PC-9 (cell line): ENCODE results near the gene CNTLN.

Source experiments
- CTCF ChIP-seq: fragments of 200-600 bp; sonication (generic); conservative IDR thresholded peaks from 2 replicates; pipeline ENCODE4 v1.6.1; 2017; ENCODE audit warnings: mixed run types, antibody characterized with exemption, mild to moderate bottlenecking, moderate library complexity
- EZH2 ChIP-seq: fragments of 200-600 bp; sonication (generic); IDR thresholded peaks from 2 replicates; pipeline ENCODE4 v1.8.0; 2017; ENCODE audit warnings: antibody characterized with exemption, low read depth

GRCh38 chr9:17491780-17492179, 356.9 kb downstream of the CNTLN start:
- TF ChIP-seq CTCF, result no peak
- TF ChIP-seq EZH2, result no peak
